Brain microvascular endothelial cell (primary cell): ENCODE data around the gene SH3GL3.

Source experiments
- DNase-seq: peaks from one replicate; pipeline ENCODE4 v3.0.0-alpha.2; 2020
- H3K27ac ChIP-seq: fragments of 250-450 bp; sonication (Bioruptor Pico); 2 replicates; pipeline ENCODE4 v1.5.1; 2020; ENCODE audit warnings: mild to moderate bottlenecking, moderate library complexity
- H3K27me3 ChIP-seq: fragments of 250-450 bp; sonication (Bioruptor Pico); replicated peaks from 2 replicates; pipeline ENCODE4 v1.5.1; 2020; ENCODE audit warnings: mild to moderate bottlenecking
- H3K36me3 ChIP-seq: fragments of 250-450 bp; sonication (Bioruptor Pico); replicated peaks from 2 replicates; pipeline ENCODE4 v1.5.1; 2020; ENCODE audit warnings: mild to moderate bottlenecking
- H3K4me3 ChIP-seq: 2 replicates; pipeline ENCODE4 v1.5.1; 2011; ENCODE audit warnings: low read depth, mild to moderate bottlenecking, control low read depth, low read length, moderate library complexity
- in situ Hi-C: cut with HindIII; loops from 2 replicates; pipeline ENCODE4 v1.10.0; 2017; ENCODE audit warnings: low sequenced_read_pairs, low pct_ligation_motif_present
- TF ChIP-seq, protein P1 (sequence below): IDR thresholded peaks from 2 replicates; pipeline ENCODE4 v1.5.1; 2011; ENCODE audit warnings: low read depth, mild to moderate bottlenecking, moderate library complexity, low read length, control low read depth, inconsistent platforms; ENCODE audit errors: missing control alignments

SH3GL3 gene

DNA sequence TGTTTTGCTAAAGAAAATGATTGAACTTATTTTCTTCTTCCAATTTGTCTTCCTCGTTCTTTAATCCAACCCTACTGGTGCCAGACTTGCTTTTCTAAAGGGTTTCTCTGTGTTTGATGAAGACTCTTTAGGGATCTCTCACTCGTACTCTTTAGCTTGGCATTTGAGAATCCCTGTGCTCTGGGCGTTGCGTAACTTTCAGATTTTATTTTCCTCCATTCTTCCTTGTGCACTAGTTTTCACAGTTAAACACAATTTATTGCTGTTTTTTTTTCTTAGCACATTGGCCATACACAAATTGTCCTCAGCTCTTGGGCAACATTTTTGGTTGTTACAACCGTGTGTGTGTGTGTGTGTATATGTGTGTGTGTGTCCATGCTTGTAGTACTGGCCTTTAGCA is 111.0 kb downstream of the SH3GL3 start:
- Histone ChIP-seq H3K27me3 (no peaks in the 10 kb centered on the region), H3K36me3 (no peaks in the 10 kb centered on the region), H3K4me3 (no peak overlapping the region), H3K27ac (no peak overlapping the region)
- no peak for DNase-seq
- TF ChIP-seq, protein P1, sequence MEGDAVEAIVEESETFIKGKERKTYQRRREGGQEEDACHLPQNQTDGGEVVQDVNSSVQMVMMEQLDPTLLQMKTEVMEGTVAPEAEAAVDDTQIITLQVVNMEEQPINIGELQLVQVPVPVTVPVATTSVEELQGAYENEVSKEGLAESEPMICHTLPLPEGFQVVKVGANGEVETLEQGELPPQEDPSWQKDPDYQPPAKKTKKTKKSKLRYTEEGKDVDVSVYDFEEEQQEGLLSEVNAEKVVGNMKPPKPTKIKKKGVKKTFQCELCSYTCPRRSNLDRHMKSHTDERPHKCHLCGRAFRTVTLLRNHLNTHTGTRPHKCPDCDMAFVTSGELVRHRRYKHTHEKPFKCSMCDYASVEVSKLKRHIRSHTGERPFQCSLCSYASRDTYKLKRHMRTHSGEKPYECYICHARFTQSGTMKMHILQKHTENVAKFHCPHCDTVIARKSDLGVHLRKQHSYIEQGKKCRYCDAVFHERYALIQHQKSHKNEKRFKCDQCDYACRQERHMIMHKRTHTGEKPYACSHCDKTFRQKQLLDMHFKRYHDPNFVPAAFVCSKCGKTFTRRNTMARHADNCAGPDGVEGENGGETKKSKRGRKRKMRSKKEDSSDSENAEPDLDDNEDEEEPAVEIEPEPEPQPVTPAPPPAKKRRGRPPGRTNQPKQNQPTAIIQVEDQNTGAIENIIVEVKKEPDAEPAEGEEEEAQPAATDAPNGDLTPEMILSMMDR: no peak
- in situ Hi-C loops: no loop called here

- in situ Hi-C loops: no loop called here
- DNase-seq: peak; percentile 58
- no peak overlapping the region for H3K4me3 ChIP-seq
These were observed 112.3 kb downstream of the SH3GL3 start for GRCh38 chr15:83559310-83559966.

GRCh38 chr15:83561661-83562060 is 114.5 kb downstream of the SH3GL3 start:
- Histone ChIP-seq H3K27me3 (no peaks in the 10 kb centered on the region), H3K27ac (no peak overlapping the region), H3K4me3 (no peak overlapping the region), H3K36me3 (no peaks in the 10 kb centered on the region)
- in situ Hi-C loops: no loop called here
- TF ChIP-seq, protein P1: no peak
- no peak for DNase-seq

More at GRCh38 chr15:83559310-83559966, 112.3 kb downstream of the SH3GL3 start:
- TF ChIP-seq, protein P1: peak; percentile 90
- Histone ChIP-seq H3K27ac (no peak overlapping the region), H3K27me3 (no peaks in the 10 kb centered on the region), H3K36me3 (no peaks in the 10 kb centered on the region)

DNA sequence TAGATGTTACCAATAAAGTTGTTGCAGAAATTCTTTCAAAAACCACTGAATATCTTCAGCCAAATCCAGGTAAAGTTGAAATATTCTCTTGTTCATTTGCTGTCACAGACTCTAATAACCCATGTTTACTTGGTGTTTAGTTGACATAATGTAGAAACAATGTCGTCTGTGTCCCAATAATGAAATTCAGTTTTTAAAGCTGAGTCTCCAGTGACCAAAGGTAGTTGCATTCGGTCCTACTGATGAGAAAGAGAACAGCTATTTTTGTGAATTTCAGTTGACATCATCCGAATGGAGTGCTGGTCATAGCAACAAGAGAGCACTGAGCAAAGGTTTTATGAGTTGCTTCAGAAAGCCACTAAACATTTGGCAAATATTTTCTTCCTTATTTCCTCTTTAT is 118.0 kb downstream of the SH3GL3 start:
- TF ChIP-seq, protein P1: no peak
- Histone ChIP-seq H3K27me3 (no peaks in the 10 kb centered on the region), H3K4me3 (no peak overlapping the region), H3K27ac (no peak overlapping the region), H3K36me3 (no peaks in the 10 kb centered on the region)
- DNase-seq: no peak
- in situ Hi-C loops: no loop called here

GRCh38 chr15:83565553-83566159 is 118.5 kb downstream of the SH3GL3 start:
- no peak overlapping the region for H3K27ac ChIP-seq
- H3K27me3 ChIP-seq: no peaks in the 10 kb centered on the region
- in situ Hi-C loops: no loop called here
- TF ChIP-seq, protein P1: peak; percentile 74
- no peaks in the 10 kb centered on the region for H3K36me3 ChIP-seq
- no peak overlapping the region for H3K4me3 ChIP-seq
- peak; percentile 3 for DNase-seq

DNA sequence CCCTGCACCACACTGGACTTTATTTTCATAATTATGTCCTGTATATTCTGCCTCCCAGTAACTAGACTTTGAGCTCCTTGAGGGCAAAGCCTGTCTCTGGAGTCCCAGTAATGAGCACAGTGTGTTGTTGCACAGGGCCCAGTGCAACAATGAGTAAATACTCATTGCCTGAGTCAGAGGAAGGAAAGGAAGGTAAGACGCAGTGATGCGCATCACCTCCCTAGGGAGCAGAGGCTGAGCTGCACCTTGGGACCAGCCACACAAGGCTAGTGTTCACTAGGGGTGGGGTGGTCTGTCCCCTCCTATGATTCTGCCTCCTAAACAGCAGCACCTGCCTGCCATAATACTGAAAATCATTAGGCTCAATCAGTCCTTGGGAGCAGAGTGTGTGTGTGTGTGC is 120.2 kb downstream of the SH3GL3 start:
- no peak for DNase-seq
- in situ Hi-C loops: no loop called here
- Histone ChIP-seq H3K27ac (no peak overlapping the region), H3K27me3 (no peaks in the 10 kb centered on the region), H3K4me3 (no peak overlapping the region), H3K36me3 (no peaks in the 10 kb centered on the region)
- TF ChIP-seq, protein P1: no peak
